ENCODE measurements around the gene RASGRF2.

RASGRF2 gene

DNA sequence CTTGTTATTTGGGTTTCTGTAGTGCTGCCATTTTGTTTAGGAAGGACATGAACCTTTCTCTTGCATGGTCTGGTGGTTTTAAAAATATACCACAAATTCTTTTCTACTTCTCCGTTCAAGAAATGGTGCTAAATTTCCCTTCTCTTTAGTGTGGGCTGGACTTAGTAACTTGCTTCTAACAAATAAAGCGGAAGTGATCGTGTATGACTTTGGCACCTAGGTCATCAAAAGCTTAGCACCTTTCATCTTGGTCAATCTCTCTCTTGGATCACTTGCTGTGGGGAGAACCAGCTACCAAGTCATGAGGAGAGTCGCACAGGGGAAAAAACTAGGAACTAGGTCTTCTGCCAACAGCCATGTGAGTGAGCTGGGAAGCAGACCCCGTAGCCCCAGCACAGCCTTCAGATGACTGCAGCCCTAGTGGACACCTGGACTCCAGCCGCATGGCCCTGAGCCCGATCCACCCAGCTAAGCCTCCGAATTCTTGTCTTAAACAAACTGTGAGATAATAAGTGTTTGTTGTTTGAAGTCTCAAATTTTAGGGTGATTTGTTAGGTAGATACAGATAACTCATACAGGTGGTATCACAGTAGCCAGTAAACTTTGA, 185.3 kb downstream of the RASGRF2 start:
- no peak for DNase-seq

DNA sequence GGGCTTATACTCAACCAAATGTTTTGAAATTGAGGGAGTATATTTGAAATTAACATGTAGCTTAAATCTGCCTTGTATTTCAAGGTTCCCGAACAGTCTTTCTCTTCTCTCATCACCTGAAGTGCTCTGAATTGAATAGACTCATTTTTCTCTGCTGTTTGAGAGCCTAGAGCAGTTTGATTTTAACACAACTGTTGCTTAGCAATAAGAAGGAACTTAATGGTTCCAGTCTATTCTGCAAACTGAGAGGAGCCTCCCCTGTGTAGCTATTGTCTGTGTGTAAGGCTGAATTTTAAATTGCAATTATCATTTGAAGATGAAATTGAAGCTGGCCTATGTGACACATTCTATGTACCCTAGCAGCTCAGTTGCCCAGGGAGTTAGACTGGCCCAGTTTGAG, 185.9 kb downstream of the RASGRF2 start:
- no peak for DNase-seq

- no peak for DNase-seq
These were observed 187.1 kb downstream of the RASGRF2 start for GRCh38 chr5:81147011-81147885.

- DNase-seq = no peak
These were observed 187.9 kb downstream of the RASGRF2 start for GRCh38 chr5:81147886-81148571.

- no peak for DNase-seq
These were observed 191.4 kb downstream of the RASGRF2 start for GRCh38 chr5:81151546-81151945.

- no peak for DNase-seq
These were observed 194.6 kb downstream of the RASGRF2 start for GRCh38 chr5:81154725-81155124.

- no peak for DNase-seq
These were observed 196.6 kb downstream of the RASGRF2 start for GRCh38 chr5:81156732-81157131.

GRCh38 chr5:81161012-81161601, 200.9 kb downstream of the RASGRF2 start:
- no peak for DNase-seq

DNA sequence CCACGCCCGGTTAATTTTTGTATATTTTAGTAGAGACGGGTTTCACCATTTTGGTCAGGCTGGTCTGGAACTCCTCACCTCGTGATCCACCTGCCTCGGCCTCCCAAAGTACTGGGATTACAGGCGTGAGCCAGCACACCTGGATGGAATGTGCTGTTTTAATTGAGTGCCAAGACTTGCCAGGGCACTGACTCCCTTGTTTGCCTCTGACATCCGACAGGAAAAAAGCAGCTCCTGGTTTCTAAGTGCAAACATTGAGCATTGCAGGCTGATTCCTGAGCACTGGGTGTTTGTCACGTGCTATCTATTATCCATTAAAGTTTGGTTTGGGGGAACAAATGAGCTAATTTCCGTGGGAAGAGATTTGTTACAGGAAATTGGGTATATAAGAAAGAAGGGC, 202.3 kb downstream of the RASGRF2 start:
- no peak for DNase-seq

DNA sequence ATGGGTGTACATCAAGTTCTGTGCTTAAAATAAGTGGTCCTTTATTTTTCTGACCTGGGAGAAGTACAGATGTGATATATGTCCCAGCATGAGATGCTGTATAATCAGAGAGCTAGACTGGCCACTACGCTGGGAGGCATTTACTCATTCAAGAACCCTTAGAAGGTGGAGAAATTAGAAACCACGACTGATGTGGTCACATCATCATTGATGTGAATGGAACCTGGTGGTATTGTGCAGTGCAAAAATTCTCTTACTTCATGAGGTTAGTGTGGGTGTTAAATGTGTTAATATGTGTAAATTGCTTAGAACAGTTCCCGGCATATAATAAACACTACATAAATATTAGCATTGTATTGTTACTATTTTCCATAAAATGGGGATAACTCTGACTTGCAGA, 203.5 kb downstream of the RASGRF2 start:
- DNase-seq = no peak

GRCh38 chr5:81164476-81164875, 204.3 kb downstream of the RASGRF2 start:
- no peak for DNase-seq

DNA sequence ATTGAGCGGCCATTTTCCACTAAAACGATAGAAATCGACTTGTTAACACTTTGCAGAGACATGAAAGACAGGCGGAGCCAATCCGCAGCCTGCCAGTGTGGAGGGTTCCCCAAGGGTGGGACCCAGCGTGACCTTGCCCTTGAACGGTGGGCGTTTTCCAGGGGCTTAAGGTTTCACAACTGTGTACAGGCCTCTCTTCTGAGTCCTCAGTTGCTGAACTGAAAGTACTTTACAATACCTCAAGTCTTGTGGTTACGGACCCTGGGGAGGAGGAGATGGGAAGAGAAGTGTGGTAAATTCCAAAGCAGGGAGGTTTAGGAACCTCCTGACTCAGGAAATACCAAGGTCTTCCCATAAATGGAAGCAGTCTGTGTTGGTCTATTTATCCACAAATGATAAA, 204.8 kb downstream of the RASGRF2 start:
- DNase-seq = no peak

DNA sequence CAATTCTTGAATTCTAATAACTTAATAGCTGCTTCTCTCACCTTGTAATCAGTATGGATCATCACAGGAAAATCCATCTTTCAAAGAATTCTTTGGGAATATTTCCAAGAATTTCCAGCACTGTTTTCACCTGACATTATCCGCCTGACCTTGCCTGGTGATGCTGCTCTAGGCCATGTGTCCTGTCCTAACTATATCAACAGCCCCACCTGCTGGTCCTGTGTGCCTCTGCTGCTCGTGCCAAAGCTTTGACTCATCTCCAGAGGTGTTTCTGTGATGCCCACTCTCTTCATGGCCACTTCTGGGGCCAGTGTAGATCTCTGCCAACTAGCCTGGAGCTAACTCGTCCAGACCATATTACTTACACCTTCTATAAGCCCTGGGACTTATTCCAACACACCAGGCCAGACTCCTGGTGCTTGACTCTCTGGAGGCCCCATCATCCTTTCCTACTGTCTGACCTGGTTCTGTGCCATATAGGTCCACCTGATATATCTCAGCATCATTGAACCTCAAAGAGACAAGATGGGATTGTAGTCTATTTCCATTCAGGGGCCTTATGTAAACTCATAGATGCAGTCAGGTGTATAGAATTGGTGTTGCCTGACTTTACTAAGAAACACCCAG, 205.4 kb downstream of the RASGRF2 start:
- peak; percentile 56 for DNase-seq

GRCh38 chr5:81166430-81166829, 206.3 kb downstream of the RASGRF2 start:
- DNase-seq = no peak

DNA sequence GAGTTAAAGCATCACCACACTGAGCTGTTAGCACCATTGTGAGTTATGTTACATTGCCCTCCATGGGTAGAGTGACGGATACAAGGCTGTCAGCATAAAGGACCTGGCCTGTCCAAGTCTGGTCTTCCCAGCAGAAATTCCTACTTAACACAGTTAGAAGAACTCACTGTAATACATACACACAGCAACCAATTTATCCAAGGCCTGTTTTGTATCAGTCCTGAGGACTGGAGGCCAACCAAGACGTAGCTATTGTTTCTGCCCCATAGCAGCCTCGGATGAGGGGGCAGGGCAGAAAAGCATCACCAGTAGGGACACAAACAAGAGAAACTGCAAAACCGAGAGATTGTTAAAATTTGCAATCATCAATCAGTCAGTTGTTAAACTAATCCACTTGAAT, 206.9 kb downstream of the RASGRF2 start:
- no peak for DNase-seq

DNA sequence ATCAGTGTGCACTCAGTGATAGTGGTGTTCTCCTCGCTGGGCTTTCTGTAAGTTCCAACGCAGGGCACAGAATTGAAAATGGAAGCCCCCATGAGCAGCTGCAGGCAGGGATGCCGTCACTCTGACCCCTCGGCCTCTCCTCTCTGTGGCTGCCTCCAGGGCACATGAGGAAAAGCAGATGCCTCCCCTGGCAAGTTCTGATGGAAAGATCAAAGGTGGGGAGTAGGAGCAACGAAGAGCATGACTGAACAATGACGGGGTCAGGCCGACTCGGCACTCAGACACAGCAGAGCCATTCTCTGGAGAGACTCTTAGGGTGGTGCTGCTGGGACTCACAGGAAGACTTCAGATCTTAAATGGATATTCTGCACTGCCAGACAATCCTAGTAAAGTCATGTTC, 207.4 kb downstream of the RASGRF2 start:
- no peak for DNase-seq

- no peak for DNase-seq
These were observed 209.8 kb downstream of the RASGRF2 start for GRCh38 chr5:81169924-81170323.

DNA sequence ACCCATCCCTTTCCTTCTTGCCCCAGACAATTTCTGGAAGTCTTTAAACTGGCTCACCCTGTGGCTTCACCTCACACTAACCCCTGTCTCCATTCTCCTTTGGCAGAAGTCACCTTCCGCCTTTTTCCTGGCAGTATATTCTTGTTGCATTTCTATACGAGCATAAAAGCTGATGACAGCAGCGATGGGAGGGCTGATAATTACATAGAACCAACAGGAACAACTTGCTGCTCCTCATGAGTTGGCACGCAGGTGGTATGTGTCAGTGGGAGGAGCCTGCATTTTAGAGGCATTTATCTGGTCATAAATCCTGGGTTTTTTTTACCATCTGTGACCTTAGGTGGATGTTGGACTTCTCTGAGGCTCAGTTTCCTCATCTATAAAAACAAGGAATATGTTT, 211.6 kb downstream of the RASGRF2 start:
- no peak for DNase-seq

DNA sequence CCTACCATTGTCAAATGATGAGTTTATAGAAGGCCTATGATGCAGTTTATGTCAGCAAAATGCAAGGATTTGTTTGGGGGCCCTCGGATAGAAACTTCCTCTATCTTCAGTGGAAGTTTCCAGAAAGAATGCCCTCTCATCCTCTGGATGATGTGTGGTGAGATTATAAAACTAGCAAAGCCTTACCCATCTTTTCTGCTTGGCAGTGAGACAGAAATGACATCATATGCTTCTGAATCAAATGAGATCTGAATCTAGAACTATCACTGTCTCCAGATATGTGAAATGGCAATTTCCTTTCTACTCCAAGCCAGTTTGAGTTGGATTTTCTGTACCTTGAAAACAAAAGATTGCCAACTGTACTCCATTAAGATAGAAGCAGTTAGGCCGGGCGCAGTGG, 212.5 kb downstream of the RASGRF2 start:
- no peak for DNase-seq

DNA sequence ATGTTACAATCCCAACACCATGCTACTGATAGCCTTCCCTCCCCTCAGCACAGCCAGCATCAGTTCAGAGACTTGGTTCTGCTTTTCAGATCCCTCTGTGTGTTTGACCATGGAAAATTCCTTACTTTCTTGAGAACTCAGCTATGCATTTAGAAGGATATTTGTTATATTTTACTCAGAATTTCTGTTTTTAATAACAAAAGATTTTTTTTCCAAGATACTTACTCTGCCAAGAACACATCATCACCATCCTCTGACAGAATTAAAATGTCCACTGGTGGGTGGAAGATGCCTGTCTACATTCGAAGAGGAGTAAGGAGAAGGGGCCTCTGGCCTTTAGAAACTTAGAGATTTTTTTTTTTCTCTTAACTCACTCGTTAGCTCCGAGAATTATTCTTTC, 216.9 kb downstream of the RASGRF2 start:
- DNase-seq = no peak

DNA sequence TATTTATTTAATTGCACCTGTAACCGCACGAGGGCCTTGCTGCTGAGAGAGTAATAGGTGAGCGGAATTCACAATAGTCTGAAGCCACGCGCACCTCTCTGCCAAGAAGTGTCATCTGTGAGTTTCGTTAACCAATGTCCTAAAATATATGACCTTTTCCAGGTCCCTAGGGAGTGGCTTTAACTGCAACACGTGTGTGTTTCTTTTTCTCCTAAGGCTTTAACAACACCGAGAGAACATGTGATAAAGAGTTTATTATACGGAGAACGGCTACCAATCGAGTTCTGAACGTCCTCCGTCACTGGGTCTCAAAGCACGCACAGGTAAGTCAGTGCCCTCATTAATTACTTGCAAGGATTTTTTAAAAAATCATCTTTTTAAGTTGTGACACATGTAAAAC, 219.8 kb downstream of the RASGRF2 start:
- DNase-seq = no peak

DNA sequence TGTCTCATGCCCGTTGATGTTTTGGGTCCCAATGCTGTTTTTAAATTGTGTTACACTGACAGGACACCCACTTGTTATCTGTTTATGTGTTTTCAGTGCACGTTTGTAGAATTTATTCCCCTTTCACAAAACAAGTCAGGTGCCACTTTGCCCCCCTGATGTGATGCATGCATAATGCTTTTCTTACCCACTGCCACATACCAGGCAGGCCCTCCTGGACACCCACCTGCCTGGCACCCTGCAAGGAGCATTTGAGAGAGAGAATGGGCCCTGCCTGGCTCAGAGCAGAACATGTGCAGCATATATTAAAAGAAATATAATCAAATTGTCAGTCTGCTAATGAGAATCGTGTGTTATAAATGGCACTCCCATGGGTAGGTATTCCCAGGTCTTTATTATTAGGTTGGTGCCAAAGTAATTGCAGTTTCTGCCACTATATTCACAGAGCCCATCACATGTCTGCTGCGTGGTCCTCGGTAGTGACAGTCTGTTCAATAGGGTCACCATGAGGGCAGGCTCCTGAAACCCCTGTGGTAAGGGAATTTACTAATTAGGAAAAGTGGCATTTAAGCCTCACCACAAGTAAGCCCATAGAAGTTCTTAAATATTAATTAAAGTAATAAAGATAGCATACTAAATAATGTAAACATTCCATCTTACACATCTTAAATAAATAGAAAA, 220.8 kb downstream of the RASGRF2 start:
- no peak for DNase-seq

Measured in stimulated activated CD4-positive, alpha-beta T cell treated with anti-CD3 and anti-CD28 coated beads, Interleukin-12 subunit alpha, Interleukin-12 subunit beta, amount 100 ng/mL, for 4 hours (primary cell).